DOHH2 (cell line): ENCODE data around the gene MYH7B.

ENCODE experiments used
- EZH2phosphoT487 ChIP-seq: fragments of 200-600 bp; sonication (generic); IDR thresholded peaks from 2 replicates; pipeline ENCODE4 v1.6.1; 2017; ENCODE audit warnings: borderline replicate concordance, mild to moderate bottlenecking, antibody characterized with exemption, low read length, moderate library complexity, mixed read lengths
- TF ChIP-seq, protein P1 (sequence below): fragments of 200-600 bp; sonication (generic); IDR thresholded peaks from one replicate; pipeline ENCODE4 v1.5.1; 2014; ENCODE audit warnings: antibody characterized with exemption, mild to moderate bottlenecking, low read depth, low read length; ENCODE audit not compliant: poor library complexity, severe bottlenecking

DNA sequence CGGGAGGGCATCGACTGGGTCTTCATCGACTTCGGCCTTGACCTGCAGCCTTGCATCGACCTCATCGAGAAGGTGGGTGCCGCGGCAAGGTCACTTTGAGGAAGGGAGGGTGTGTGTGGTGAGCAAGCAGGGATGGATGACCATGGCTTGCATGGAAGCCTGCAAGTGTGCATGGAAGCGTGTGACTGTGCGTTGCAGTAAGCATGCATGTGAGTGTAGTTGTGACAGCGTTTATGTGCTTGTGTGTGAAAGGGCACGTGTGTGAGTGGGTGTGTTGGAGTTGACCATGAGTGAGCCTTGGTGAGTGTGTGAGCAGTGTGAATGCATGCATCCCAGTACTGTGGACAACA, 32.5 kb downstream of the MYH7B start:
- TF ChIP-seq, protein P1, sequence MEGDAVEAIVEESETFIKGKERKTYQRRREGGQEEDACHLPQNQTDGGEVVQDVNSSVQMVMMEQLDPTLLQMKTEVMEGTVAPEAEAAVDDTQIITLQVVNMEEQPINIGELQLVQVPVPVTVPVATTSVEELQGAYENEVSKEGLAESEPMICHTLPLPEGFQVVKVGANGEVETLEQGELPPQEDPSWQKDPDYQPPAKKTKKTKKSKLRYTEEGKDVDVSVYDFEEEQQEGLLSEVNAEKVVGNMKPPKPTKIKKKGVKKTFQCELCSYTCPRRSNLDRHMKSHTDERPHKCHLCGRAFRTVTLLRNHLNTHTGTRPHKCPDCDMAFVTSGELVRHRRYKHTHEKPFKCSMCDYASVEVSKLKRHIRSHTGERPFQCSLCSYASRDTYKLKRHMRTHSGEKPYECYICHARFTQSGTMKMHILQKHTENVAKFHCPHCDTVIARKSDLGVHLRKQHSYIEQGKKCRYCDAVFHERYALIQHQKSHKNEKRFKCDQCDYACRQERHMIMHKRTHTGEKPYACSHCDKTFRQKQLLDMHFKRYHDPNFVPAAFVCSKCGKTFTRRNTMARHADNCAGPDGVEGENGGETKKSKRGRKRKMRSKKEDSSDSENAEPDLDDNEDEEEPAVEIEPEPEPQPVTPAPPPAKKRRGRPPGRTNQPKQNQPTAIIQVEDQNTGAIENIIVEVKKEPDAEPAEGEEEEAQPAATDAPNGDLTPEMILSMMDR: no peak
- no peak for TF ChIP-seq EZH2phosphoT487
